ENCODE measurements around the gene SLC17A8.
A peak's percentile ranks its signal among the peaks of the same experiment; 100 is the strongest.

Gene SLC17A8

DNA sequence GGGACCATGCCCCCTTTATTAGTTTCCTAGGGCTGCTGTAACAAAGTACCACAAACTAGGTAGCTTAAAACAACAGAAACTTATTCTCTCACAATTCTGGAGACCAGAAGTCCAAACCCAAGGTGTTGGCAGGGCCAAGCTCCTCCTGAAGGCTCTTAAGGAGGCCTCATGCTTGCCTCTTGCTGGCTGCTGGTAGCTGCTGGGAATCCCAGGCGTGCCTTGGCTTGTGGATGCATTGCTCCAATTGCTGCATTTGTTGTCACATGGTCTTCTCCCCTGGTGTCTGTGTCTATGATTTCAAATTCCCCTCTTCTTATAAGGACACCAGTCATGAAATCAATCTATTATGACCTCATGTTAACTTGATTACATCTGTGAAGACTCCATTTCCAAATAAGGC is 11.2 kb downstream of the SLC17A8 start:
- no peak for DNase-seq (ENCODE audit: low read depth)
- TF ChIP-seq CTCF (IDR thresholded peaks at IDR 0.05; ENCODE audit: low read length, missing control alignments): no peak
- H3K4me3 ChIP-seq (replicated peaks; ENCODE audit: low read depth, low read length): no peak overlapping the region

GRCh38 chr12:100371146-100371545 is 14.3 kb downstream of the SLC17A8 start:
- no peak for TF ChIP-seq CTCF (IDR thresholded peaks at IDR 0.05; ENCODE audit: low read length, missing control alignments)
- DNase-seq (ENCODE audit: low read depth): no peak
- H3K4me3 ChIP-seq (replicated peaks; ENCODE audit: low read depth, low read length): no peak overlapping the region

DNA sequence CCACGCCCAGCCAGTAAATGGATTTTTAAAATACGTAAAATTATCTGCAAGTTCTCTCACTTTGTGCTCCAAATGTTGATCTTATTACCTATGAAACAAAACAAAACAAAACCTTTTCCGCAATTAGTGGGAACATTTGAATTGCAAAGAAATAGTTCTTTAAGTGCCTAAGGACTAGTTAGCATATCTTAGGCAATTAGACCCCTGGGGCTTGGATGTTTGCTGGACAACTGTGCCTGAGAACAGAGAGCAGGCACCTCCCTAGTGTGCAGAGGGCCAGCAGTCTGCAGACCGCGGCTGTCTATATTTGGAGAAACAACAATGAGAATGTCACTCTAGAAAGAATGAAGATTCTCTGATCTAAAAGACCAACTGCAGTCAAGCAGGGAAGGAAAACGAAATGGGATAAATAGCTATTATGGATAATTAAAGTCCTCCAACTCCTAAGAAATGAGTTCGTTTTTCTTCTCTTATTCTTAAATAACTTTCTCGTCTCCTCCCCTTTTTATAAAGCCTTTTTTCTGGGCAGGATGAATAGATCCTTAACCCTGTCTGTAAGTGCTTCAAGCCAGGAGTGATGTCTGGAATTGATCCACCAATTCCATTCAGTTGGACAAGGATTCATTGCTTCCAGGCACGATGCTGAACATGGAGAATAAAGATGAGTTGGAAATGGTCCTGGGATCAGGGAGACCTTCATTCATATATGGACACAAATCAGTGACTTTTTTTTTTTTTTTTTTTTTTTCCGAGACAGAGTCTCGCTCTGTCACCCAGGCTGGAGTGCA is 16.2 kb downstream of the SLC17A8 start:
- DNase-seq (ENCODE audit: low read depth): no peak

DNA sequence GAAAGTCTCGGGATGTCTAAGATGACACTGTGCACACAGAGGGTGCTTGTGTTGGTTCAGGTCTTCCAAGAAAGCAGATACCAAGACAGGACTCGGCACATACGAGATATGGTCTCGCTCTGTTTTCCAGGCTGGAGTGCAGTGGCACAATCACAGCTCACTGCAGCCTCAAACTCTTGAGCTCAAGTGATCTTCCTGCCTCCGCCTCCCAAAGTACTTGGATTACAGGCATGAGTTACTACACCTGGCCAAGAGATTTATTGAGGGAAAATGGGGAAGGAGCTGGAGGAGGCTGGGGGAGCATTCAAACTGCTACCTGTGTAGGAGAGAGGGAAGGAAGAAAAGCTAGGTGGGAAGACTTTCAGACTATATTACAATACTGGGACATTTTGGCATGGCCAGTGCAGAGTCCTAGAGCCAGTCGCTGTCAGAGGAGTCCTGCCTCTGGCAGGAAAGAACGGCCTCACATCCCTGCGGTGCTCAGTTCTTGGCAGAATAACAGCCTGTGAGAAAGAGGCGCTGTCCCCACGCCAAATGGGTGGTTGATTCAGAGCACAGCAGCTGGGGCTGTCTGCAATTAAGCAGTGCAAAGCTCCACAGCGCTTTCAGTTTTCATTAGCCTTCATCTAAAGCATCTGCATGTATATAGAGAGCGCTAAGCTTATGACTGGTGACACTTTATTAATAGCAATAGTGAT is 18.3 kb downstream of the SLC17A8 start:
- no peak overlapping the region for H3K4me3 ChIP-seq (replicated peaks; ENCODE audit: low read depth, low read length)
- TF ChIP-seq CTCF (IDR thresholded peaks at IDR 0.05; ENCODE audit: low read length, missing control alignments): no peak
- DNase-seq (ENCODE audit: low read depth): peak; percentile 53

More for the DNA sequence above, 16.2 kb downstream of the SLC17A8 start:
- no peak for TF ChIP-seq CTCF (IDR thresholded peaks at IDR 0.05; ENCODE audit: low read length, missing control alignments)
- no peak overlapping the region for H3K4me3 ChIP-seq (replicated peaks; ENCODE audit: low read depth, low read length)

DNA sequence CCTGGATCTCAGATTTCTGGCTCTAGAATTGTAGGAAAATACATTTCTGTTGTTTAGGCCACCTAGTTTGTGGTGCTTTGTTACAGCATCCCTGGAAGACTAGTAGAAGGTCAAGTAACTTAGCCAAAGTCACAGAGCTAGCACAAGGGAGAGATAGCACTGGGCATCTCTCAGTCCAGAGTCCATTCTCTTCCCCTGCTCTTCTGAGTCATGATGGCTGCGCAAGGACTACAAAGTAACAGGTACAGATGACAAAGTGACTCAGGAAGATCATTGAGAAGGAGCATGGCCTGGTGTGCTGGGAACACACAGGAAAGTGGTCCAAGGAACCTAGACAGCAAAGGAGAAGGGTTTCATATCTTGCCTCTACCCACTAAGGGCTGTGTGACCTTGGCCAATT is 19.3 kb downstream of the SLC17A8 start:
- H3K4me3 ChIP-seq (replicated peaks; ENCODE audit: low read depth, low read length): no peak overlapping the region
- no peak for TF ChIP-seq CTCF (IDR thresholded peaks at IDR 0.05; ENCODE audit: low read length, missing control alignments)

GRCh38 chr12:100381379-100381778 is 24.5 kb downstream of the SLC17A8 start:
- DNase-seq (ENCODE audit: low read depth): no peak
- TF ChIP-seq CTCF (IDR thresholded peaks at IDR 0.05; ENCODE audit: low read length, missing control alignments): no peak
- no peak overlapping the region for H3K4me3 ChIP-seq (replicated peaks; ENCODE audit: low read depth, low read length)

More for the DNA sequence above, 19.3 kb downstream of the SLC17A8 start:
- no peak for DNase-seq (ENCODE audit: low read depth)

Data from fibroblast of pulmonary artery (primary cell).